ENCODE results near the gene NECTIN2. TPM values are rescaled to one million over a fixed set of nuclear protein-coding genes. Genes with fewer than 3 reads are reported as not detected.

The NECTIN2 gene
- total RNA-seq, 1 donor from 2014 or later = 54.2 TPM

GRCh38 chr19:44891016-44891882 is 45.2 kb downstream of the NECTIN2 start, which contains the start of gene TOMM40:
Gene TOMM40 (plus strand): TSS chr19:44891254. CDS start chr19:44891416, 162 bp downstream.
- Mint-ChIP-seq H3K27ac (peak within 1 kb of the TSS; percentile 51), H3K4me3 (peak within 1 kb of the TSS; percentile 97), H3K36me3 (peaks cover 31% of the 10 kb centered on the region), H3K27me3 (ENCODE audit: insufficient read depth, low read depth) (peaks cover 3% of the 10 kb centered on the region), H3K4me1 (peaks cover 24% of the 10 kb centered on the region), H3K9me3 (no peaks in the 10 kb centered on the region)
- Histone ChIP-seq H3K27ac (peak within 1 kb of the TSS; percentile 76), H3K4me3 (peak within 1 kb of the TSS; percentile 99), H3K27me3 (no peaks in the 10 kb centered on the region), H3K4me1 (peaks cover 8% of the 10 kb centered on the region), H3K4me2 (peak within 1 kb of the TSS; percentile 97), H3K79me2 (ENCODE audit: low read depth) (peaks cover 29% of the 10 kb centered on the region), H3K36me3 (no peaks in the 10 kb centered on the region), H3K9ac (peak within 1 kb of the TSS; percentile 89), H2AFZ (replicated peaks) (peak within 1 kb of the TSS; percentile 30), H3F3A (ENCODE audit: low read depth) (peaks cover 24% of the 10 kb centered on the region), H4K20me1 (ENCODE audit: low read depth) (peaks cover 15% of the 10 kb centered on the region), H3K9me3 (ENCODE audit: low read depth) (no peaks in the 10 kb centered on the region)
- peak; percentile 100 for DNase-seq (ENCODE audit: low spot score)
- TF ChIP-seq EZH2phosphoT487 (IDR thresholded peaks at IDR 0.05) = no peak
- no peak for TF ChIP-seq EZH2 (IDR thresholded peaks at IDR 0.05)
- TF ChIP-seq CTCF (IDR thresholded peaks at IDR 0.05) = peak; percentile 25

GRCh38 chr19:44892932-44893331 is 46.8 kb downstream of the NECTIN2 start:
- Histone ChIP-seq H3K27ac (no peak overlapping the region), H3K9ac (no peak overlapping the region), H3K9me3 (ENCODE audit: low read depth) (no peaks in the 10 kb centered on the region), H3K4me2 (no peak overlapping the region), H3F3A (ENCODE audit: low read depth) (peaks cover 24% of the 10 kb centered on the region), H3K4me1 (peaks cover 8% of the 10 kb centered on the region), H3K4me3 (no peak overlapping the region), H3K36me3 (no peaks in the 10 kb centered on the region), H4K20me1 (ENCODE audit: low read depth) (peaks cover 20% of the 10 kb centered on the region), H3K27me3 (no peaks in the 10 kb centered on the region), H2AFZ (replicated peaks) (no peak overlapping the region), H3K79me2 (ENCODE audit: low read depth) (peaks cover 29% of the 10 kb centered on the region)
- Mint-ChIP-seq H3K9me3 (no peaks in the 10 kb centered on the region), H3K27me3 (ENCODE audit: insufficient read depth, low read depth) (peaks cover 6% of the 10 kb centered on the region), H3K4me1 (peaks cover 24% of the 10 kb centered on the region), H3K4me3 (peak overlapping the region; percentile 97), H3K36me3 (peaks cover 25% of the 10 kb centered on the region), H3K27ac (peak overlapping the region; percentile 37)
- DNase-seq (ENCODE audit: low spot score) = no peak
- TF ChIP-seq EZH2phosphoT487 (IDR thresholded peaks at IDR 0.05) (no peak), CTCF (IDR thresholded peaks at IDR 0.05) (no peak), EZH2 (IDR thresholded peaks at IDR 0.05) (no peak)

- Histone ChIP-seq H3K9ac (no peak overlapping the region), H3K4me2 (no peak overlapping the region), H3K9me3 (ENCODE audit: low read depth) (no peaks in the 10 kb centered on the region), H3K27ac (no peak overlapping the region), H3K27me3 (no peaks in the 10 kb centered on the region), H3K36me3 (no peaks in the 10 kb centered on the region), H3K4me1 (peaks cover 8% of the 10 kb centered on the region), H3K4me3 (no peak overlapping the region), H3F3A (ENCODE audit: low read depth) (peaks cover 24% of the 10 kb centered on the region), H3K79me2 (ENCODE audit: low read depth) (peaks cover 29% of the 10 kb centered on the region), H4K20me1 (ENCODE audit: low read depth) (peaks cover 20% of the 10 kb centered on the region), H2AFZ (replicated peaks) (no peak overlapping the region)
- Mint-ChIP-seq H3K36me3 (peaks cover 29% of the 10 kb centered on the region), H3K27me3 (ENCODE audit: insufficient read depth, low read depth) (peaks cover 6% of the 10 kb centered on the region), H3K4me1 (peaks cover 24% of the 10 kb centered on the region), H3K9me3 (no peaks in the 10 kb centered on the region), H3K27ac (peak overlapping the region; percentile 37), H3K4me3 (peak overlapping the region; percentile 97)
- DNase-seq (ENCODE audit: low spot score) = no peak
- TF ChIP-seq EZH2phosphoT487 (IDR thresholded peaks at IDR 0.05) (no peak), CTCF (IDR thresholded peaks at IDR 0.05) (no peak), EZH2 (IDR thresholded peaks at IDR 0.05) (no peak)
Measured at GRCh38 chr19:44893332-44894051, 47.4 kb downstream of the NECTIN2 start.
